GM19193 (cell line): ENCODE measurements around the gene DCDC2.

Experiments used
- POLR2A ChIP-seq: IDR thresholded peaks from 4 replicates; pipeline ENCODE4 v1.6.1; 2011; ENCODE audit not compliant: insufficient read depth, insufficient read length; ENCODE audit errors: extremely low read depth

Gene DCDC2

DNA sequence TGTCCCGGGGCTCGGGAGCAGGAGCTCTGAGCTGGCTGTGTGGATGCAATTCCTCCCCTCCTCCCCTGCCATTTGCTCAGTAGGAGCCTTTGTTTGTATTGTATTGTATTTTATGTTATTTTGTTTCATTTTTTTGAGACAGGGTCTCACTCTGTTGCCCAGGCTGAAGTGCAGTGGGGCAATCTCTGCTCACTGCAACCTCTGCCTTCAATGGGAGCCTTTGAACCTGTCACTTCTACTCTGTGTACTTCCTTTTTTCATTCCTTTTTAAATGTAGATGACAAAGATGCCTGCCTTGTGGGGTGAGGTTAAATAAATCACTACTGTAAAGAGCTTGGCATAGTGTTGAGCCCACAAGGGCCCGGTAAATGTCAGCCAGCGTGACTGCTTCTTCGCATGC, 70.6 kb downstream of the DCDC2 start:
- no peak for TF ChIP-seq POLR2A

GRCh38 chr6:24284006-24284405, 73.9 kb downstream of the DCDC2 start:
- no peak for TF ChIP-seq POLR2A

DNA sequence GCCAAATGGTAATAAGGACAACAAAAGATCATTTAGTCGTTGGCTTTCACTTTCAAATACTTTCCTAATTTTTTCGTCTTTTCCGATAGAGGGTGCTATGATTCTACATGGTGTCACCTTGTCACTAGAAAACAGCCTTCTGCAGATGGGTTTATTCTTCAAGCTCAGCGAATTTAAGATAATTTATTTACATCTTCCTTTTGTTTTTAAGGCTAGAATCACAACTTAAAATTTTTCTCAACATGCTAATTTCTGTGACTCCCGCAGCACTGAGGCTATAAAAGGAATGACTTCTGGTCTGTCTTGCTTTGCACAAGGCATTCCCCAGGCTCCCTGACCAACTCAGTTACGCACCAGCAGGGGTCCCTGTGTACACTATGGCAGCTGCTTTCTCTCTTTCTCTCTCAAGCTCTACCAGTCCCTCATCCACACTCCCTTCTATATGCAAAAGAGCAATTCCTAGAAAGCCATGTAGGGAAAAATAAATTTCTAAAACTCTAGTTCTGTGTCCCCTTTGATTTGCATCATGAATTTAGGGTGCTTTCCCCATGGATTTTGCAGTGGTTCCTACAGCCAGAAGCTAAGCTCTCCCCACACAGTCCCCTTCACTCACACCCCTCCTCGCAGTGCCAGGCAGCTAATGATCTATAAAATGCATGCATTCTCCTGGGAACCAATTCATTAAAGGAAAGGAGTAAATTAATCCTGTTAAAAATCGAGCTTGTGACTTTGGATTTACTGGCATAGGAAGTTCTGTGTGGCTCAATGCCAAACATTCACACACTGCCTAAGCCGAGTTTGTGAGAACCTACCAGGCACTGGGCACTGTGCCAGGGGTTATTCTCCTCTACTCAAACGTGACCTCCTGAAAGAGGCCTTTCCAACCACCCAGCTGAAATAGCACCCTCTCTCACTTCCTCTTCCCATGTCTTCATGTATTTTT, 74.5 kb downstream of the DCDC2 start:
- no peak for TF ChIP-seq POLR2A

- no peak for TF ChIP-seq POLR2A
These were observed 83.3 kb downstream of the DCDC2 start for GRCh38 chr6:24274441-24275083.

DNA sequence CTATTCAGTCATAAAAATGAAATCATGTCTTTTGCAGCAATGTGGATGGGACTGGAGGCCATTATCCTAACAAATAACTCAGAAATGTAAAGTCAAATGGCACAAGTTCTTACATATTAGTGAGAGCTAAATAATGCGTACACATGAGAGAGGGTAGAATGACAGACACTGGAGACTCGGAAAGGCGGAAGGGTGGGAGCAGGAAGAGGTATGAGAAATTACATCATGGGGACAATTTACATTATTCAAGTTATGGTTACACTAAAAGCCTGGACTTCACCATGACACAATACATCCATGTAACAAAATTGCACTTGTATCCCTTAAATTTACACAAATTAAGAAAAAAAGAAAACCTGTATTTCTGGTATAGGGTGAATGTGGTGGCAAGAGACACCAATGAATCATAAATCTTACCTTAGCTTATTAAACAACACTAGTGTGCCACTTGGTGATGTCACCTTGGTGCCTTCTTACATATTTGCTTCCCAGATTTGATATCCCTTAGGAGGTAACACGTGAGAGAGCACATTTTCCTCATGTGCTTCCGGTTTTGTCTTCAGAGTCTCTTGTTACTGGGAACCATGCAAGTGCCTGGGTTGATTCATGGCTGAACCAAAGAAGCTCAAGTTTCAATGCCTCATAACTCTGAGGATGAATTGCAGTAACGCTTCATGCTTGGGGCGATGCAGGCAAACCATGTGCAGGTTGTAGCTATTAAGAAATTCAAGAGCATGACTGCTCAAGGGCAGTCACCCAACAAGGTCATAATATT, 84.6 kb downstream of the DCDC2 start:
- no peak for TF ChIP-seq POLR2A

- TF ChIP-seq POLR2A = no peak
These were observed 85.3 kb downstream of the DCDC2 start for GRCh38 chr6:24272553-24272952.

DNA sequence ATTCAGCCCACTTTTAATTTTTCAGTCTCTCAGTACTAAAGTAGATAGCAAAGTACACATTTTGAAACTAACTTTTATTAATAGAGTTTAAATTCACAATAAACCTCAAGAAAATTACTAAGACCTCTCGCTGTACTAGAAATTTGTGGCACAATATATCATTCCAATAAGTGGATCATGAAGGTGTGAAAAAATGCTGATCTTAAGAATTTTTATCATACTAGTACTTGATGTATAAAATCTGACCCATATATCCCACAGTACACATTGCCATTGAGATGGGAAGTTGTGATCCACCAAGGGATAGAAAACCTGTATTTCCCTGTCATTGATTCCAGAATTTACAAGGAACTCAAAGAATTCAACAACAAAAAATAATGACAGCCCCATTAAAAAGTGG, 85.7 kb downstream of the DCDC2 start:
- no peak for TF ChIP-seq POLR2A

DNA sequence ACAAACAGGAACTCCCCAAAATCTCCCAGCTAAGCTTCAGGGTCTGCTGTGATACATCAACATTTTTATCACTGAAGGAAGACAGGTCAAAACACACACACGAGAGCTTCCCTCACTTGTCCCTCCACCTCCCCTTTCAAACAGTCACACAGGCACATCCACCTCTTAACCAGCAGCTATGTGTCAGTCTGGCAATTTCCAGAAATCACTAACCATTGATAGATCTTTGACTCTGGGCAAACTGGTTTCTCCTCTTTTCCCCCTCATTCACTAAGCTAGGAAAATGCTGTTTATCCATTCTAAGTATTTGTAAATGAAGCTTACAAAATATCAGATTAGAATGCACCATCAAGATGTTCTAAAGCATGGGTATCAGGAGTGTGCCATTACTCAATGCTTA, 87.8 kb downstream of the DCDC2 start:
- no peak for TF ChIP-seq POLR2A

DNA sequence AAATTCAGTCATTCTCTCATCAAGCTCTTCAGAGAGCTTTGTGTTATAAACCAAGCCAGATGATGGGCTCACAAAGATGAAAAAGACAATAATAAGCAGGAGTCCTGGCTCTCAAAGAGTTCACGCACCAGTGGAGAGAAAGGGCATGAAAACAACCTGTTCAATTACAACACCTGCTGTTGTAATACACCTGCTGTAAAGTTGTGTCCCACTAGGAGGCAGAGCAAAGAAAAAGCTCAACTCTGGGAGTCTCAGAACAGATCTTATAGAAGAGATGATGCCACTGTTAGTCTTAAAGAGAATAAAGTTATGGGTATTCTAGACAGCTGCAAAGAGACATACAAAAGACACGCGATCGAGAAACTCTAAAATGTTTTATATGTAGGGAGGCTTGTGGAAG, 100.6 kb downstream of the DCDC2 start:
- TF ChIP-seq POLR2A = no peak

- TF ChIP-seq POLR2A = no peak
These were observed 102.2 kb downstream of the DCDC2 start for GRCh38 chr6:24255676-24256075.

DNA sequence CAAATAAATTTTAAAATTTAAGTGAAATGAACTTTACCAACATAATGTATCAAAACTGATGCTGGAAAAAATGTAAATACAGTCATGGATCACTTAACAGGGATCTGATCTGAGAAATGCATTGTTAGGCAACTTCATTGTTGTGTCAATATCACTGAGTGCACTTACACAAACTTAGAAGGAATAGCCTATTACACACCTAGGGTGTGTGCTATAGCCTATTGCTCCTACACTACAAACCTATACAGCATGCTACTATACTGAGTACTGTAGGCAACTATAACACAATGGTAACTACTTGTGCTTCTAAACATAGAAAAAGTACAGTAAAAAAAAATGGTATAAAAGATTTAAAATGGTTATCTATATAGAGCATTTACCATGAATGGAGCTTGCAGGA, 104.5 kb downstream of the DCDC2 start:
- no peak for TF ChIP-seq POLR2A

GRCh38 chr6:24252280-24252679, 105.6 kb downstream of the DCDC2 start:
- no peak for TF ChIP-seq POLR2A

DNA sequence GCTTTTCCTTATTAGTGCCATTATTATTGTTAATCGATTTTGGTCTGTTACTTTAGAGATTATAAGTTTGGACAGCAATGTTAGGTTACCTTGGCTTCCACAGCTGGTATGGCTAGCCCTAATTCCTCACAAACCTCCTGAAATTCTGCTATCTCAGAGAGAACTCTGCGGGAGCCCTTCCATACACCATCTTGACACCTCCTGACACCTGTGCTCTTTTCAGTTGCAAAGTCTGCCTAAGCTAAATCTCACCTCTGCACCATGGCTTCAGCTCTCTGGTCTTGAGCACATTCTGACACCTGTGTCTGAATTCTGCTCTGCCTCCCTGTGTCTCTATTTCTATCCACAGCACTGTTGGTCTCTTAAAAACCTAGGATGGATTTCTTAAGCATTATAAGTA, 106.5 kb downstream of the DCDC2 start:
- TF ChIP-seq POLR2A = no peak

- no peak for TF ChIP-seq POLR2A
These were observed 107.9 kb downstream of the DCDC2 start for GRCh38 chr6:24249926-24250325.

GRCh38 chr6:24245275-24245674, 112.6 kb downstream of the DCDC2 start:
- TF ChIP-seq POLR2A = no peak
